Peyer's patch (tissue), 4 donors: ENCODE data around the gene NDUFA5.

ENCODE experiments used
- POLR2A ChIP-seq, 2 donors: fragments of 450-650 bp; IDR thresholded peaks; one replicate each; pipeline ENCODE4 v1.5.1; 2017; ENCODE audit warnings: antibody characterized with exemption in 2 of 2, mild to moderate bottlenecking in 2 of 2, moderate library complexity in 2 of 2
- TF ChIP-seq, protein P1 (sequence below), 6 experiments: fragments of 450-650 bp in 4 of 6; fragments of 200-600 bp in 2 of 6; sonication (generic) in 1 of 6; IDR thresholded peaks; one replicate each; pipeline ENCODE4 v1.5.1; 2017 to 2019; ENCODE audit warnings: antibody characterized with exemption in 6 of 6, mild to moderate bottlenecking in 3 of 6, moderate library complexity in 1 of 6

DNA sequence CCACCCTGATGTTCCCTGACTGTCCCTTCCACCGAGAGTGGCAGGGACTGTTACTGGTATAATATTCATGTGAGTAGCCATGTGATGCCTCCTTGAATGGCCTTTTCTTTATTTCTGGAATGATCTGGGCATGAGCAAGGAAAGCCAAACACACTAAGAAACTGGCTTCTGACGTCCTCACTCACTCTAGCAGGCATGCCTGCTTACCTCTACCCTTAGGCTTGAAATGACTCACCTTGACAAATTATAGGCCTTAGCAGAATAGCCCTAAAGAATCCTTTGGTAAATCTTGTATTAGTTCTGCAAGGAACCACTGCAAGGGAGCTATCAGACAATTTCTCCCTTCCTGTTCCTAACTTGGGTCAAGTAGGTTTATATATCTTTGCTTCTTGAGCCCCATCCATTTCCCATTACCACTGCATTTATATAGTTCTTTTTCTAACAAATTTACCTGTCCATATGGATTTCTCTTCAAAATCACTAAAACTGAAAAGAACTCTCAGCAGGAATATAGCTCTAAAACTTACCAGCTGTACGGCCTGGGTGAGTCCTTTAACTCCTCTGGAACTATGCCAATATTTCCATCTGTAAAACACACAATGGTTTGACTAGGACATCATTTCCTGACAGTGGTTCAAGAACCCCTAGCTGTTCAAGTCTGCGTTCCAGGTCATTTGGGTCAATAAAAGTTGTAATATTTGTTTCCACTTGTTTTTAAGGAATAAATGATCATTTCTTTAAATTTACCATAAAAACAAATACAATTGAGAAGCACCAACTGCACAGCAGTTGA is 13.0 kb upstream of the NDUFA5 start:
- TF ChIP-seq, protein P1, sequence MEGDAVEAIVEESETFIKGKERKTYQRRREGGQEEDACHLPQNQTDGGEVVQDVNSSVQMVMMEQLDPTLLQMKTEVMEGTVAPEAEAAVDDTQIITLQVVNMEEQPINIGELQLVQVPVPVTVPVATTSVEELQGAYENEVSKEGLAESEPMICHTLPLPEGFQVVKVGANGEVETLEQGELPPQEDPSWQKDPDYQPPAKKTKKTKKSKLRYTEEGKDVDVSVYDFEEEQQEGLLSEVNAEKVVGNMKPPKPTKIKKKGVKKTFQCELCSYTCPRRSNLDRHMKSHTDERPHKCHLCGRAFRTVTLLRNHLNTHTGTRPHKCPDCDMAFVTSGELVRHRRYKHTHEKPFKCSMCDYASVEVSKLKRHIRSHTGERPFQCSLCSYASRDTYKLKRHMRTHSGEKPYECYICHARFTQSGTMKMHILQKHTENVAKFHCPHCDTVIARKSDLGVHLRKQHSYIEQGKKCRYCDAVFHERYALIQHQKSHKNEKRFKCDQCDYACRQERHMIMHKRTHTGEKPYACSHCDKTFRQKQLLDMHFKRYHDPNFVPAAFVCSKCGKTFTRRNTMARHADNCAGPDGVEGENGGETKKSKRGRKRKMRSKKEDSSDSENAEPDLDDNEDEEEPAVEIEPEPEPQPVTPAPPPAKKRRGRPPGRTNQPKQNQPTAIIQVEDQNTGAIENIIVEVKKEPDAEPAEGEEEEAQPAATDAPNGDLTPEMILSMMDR (IDR thresholded peaks at IDR 0.05): no peak
- TF ChIP-seq POLR2A (IDR thresholded peaks at IDR 0.05): no peak
